Activated T-cell treated with anti-CD3 and anti-CD28 coated beads for 1 hour (primary cell): ENCODE data around the gene B3GAT3.
"Not testable (repeated sequence)": the region's sequence is repeated elsewhere in the genome, so short reads cannot be mapped to it uniquely, and the experiment has no call there.

ENCODE experiments used
- DNase-seq: peaks from one replicate; pipeline ENCODE4 v3.0.0-alpha.2; 2020; ENCODE audit warnings: low read depth

The B3GAT3 gene

DNA sequence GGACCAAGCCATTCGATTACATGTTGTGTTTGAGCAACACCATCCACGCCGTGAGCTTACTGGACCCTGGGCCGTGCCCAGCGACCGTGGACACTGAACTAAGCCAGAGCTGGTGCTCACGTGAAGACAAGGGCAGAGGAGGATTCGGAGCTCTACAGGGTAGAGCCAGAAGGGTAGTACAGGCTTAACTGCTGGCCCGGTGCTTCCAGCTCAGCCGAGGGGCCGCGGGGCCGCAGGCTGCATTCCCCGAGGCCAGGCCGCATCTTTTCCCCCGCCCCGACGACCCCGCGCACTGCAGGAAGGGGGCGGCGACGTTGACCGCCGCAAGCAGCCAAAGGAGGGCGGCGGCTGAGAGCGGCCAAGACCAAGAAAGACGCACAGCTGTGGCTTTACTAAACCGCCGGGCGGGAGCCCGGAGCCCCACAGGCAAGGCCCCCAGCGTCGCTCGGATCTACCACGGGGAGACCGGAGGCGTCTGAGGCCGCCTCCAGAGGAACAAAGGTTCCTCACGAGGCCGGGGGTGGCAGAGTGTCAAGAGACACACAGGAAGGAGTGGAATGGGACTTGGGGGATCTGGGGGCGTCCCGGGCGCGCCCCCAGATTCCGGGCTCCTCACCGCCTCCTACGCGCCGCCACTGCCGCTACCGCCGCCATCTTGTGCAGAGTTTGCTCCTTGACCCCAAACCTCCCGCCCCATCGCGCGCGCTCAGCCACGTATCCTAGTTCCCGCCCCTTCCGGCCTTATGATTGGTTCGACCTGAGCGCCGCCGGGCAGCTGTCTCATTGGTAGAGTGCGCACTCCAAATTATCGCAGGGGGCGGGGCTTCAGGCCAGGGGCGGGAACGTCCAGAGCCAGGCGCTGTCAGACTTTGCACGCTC, 24.4 kb upstream of the B3GAT3 start, which contains the start of gene GANAB:
TSS of gene GANAB (minus strand) at position 668 of the 879 bp plus-strand sequence. CDS start at position 654, 14 bp downstream.
- peak; percentile 100 for DNase-seq

DNA sequence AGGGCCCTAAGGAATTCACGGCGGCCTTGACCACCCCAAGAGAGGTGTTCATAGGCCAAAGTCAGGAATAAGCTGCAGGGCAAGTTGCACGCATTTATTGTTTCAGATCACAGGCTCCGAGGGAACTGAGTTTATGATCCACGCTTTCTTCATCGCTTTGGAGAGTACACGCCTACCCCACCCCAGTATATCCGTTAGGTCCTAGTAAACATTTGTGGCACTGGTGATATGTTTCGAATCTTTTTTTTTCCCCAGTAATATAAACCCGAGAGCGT, 23.8 kb upstream of the B3GAT3 start:
- no peak for DNase-seq

DNA sequence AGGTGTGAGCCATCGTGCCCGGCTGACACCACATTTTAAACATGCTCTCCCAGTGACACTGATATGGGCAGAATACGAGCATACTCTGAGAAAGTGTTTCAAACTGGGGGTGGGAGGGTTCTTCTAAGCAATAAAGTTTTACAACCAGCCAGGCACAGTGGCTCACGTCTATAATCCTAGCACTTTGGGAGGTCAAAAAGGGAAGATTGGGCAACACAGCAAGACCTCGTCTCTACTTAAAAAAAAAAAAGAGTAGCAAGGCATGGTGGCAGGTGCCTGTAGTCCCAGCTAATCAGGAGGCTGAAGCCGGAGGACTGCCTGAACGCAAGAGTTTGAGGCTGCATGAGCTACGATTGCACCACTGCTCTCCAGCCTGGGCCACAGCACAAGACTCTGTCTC, 22.4 kb upstream of the B3GAT3 start:
- DNase-seq = no peak

DNA sequence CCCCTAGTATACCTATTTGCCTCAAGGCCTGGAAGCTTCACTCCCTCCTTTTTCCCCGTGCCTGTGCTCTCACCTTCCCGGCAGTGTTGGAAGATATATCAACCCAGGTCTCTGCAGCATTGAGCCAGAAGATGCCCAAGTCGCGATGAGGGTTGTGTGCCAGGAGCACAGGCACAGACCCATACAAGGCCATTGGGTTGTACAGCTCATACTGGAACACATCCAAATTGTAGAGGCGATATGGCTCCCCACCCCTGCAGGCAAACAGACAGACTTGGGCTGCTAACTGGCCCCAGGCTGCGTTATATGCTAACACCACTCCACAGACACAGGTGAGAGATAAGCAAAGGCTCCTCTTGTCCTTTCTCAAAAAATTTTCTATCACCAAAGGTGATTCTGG, 10.7 kb upstream of the B3GAT3 start:
- no peak for DNase-seq

DNA sequence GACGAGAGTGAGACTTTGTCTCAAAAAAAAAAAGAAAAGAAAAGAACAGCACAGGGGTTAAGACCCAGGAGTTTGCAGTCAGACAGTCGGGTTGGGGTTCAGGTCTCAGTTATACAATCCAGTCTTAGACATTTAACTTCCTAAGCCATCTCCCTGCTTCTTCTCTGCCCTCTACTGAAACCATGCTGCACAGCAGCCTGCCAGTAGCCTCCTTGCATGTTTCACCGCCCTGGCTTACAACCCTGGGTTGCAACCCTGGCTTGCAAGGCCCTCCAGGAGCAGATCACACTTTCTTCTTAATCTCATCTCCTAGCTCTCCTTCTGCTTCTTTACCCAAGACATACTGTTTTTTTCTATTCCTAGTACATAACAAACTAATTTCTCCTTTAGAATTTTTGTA, 5.9 kb upstream of the B3GAT3 start:
- DNase-seq = no peak

DNA sequence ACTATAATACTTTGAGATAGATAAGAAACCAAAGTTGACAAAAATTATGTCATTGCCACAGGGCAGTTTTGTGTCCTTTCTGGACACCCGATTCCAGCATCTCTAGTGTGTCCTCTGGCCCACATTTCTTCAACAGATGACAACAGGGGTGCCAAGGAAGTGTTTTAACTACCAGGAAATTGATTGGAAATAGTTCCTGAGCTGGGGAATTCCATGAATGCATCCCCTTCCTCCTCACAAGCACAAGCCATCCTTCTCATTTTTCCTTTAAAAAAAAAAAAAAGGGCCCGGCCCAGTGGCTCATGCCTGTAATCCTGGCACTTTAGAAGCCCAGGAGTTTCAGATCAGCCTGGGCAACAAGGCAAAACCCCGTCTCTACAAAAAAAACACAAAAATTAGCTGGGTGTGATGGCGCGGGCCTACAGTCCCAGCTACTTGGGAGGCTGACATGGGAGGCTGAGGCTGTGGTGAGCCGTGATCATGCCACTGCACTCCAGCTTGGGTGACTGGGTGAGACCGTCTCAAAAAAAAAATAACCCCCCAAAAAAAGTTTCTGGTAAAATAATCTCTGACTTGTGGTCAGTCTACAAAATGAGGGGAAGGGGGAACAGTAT, 797 bp upstream of the B3GAT3 start:
- DNase-seq = no peak

DNA sequence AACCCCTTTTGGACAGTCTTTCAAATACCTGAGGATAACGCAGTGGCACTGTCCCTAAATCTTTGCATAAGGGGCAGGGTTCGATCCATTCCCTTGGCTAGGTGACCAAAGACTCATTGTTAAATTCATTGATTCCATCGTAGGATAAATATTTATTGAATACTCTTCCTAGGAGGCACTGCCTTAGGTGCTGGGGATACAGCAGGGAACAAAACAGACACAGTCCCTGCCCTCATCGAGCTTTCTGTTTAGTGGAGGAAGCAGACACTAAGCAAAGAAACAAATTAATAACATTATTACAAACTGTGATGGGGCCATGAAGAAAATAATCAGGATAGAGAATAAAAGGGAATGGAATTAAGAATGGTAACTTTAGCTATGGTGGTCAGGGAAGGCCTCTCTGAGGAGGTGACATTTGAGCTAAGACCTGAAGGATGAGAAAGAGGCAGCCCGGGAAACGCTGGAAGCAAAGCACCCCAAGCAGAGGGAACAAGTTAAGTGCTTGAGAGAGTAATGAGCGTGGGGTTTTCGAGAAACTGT, 689 bp downstream of the B3GAT3 start:
- DNase-seq = no peak

DNA sequence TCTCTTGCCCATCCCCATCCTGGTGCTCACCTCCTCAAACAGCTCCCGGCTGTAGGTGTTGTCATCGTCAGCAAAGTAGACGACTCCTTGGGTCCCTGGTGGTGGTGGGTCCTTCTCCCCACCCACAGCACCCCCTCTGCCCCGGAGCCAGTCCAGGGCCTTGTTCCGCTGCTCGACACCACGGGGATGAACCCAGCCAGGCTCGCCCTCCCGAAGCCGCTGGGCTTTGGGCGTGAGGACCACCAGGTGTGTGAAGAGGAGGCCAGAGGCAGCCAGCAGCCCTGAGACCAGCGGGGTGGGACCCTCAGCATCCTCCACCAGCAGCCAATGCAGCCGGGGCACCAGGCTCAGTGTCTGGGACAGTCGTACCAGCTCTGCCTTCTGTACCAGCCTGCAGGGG, 4.8 kb downstream of the B3GAT3 start:
- DNase-seq = not testable (repeated sequence)

DNA sequence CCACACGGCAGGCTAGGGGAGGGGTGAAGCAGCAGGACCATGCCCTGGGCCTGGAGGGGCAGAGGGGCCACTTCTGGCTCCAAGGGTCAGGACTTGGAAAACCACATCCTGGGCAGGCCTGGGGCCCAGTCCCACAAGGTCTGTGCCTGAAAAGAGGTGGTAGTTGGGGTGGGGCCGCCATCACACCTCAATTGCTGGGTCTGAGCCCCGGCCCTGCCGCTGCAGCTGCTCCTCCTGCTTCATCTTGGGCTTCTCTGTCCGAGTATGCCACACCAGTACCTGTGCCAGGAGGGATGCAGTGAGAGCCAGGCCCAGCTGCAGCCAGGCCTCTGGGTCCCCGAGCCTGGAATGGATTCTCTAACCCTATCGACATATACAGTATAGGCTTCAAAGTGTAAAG, 6.3 kb downstream of the B3GAT3 start:
- DNase-seq = no peak

DNA sequence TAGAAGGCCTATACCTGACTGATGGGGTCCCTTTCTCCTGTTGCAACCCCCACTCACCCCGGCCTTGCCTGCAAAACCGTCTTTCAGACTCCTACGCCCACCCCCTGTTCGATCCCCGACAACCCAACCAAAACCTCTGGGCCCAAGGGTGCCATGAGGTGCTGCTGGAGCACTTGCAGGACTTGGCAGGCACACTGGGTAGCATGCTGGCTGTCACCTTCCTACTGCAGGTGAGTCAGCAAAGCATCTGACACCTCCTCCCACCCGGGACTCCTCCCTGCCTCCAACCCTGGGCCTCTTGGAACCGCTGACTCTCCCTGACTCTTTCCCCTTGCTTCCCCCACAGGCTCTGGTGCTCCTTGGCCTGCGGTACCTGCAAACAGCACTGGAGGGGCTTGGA, 7.5 kb downstream of the B3GAT3 start:
- no peak for DNase-seq

DNA sequence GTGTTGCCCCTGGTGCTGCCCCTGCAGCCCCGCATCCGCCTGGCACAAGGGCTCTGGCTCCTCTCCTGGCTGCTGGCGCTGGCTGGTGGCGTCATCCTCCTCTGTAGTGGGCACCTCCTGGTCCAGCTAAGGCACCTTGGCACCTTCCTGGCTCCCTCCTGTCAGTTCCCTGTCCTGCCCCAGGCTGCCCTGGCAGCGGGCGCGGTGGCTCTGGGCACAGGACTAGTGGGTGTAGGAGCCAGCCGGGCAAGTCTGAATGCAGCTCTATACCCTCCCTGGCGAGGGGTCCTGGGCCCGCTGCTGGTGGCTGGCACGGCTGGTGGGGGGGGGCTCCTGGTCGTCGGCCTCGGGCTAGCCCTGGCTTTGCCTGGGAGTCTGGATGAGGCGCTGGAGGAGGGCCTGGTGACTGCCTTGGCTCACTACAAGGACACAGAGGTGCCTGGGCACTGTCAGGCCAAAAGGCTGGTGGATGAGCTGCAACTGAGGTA, 8.5 kb downstream of the B3GAT3 start:
- no peak for DNase-seq

DNA sequence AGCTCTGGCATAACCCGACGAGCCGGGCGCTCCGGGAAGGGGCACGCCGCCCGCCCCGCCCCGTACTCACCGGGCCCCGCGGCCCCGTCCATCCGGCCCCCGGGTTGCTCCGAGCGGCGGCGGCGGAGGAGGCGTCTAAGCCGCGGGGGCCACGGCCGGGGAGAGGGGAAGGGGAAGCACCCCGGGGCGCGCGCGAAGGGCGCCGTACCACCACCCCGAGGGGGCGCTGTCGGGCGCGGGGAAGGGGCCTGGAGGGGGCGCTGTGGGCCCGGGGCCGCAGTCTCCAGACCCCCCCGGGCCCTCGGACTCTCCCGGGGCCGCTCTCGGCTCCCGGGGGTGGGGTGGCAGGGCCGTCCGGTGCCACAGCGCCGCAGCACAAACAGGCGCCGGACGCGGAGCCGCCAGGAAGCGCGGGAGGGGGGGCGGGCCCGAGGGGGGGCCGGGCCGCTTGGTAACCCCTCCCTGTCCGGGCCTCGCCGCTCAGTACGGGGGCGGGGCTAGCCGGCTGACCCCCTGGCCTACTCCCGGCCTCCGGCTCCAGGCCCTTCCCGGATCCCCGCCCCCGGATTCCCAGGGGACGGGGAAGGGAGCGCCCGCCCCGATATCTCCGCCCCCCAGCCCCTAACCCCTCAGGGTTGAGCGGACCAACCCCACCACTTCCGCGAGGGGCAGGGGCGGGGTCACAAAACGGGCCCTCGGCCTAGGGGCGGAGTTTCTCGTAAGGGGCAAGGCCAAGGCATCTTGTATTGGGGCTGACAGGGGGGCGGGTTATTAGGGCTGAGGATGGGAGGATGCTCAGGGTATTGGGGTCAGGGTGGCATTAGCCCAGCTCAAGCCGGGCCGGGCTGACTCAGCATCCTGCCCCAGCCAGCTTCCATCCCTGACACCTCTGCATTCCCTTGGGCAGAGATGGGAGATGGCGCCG, 9.2 kb downstream of the B3GAT3 start, which contains the start of the genes EML3 and ROM1:
TSS of gene EML3 (minus strand) at position 410 of the 925 bp plus-strand sequence. CDS start at position 92, 318 bp downstream.
TSS of gene ROM1 (plus strand) at position 892 of the 925 bp plus-strand sequence. CDS start at position 917, 25 bp downstream.
- peak; percentile 85 for DNase-seq

DNA sequence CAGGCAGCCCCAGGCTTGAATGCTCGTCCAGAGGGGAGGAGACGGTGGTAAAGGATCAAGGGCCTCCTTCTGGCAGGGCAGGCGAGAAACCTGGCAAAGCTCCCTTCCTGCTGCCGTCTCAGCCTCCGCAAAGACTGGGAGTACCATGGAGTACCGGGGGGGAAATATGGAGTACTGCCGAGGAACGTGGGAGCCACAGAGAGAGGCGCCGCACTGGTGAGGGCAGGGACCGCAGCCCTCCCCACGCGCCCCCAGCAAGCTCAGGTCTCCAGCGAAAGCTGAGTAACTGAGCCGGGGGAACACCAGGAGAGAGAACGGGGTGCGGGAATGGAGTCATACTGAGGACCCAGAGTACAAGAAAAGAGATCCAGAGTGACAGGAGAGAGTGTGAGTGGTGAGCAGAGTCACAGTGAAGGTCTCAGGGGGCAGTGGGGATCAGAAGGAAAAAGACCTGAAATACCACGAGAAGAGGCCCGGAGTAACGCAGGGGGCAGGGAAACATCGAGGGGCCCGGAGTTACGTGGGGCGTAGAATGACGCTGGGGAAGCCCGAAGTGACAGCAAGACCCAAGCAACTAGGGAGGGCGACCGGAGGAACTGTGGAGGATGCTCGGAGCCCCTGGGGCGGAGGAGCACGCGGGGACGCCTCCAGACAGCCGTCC, 10.0 kb downstream of the B3GAT3 start:
- no peak for DNase-seq

DNA sequence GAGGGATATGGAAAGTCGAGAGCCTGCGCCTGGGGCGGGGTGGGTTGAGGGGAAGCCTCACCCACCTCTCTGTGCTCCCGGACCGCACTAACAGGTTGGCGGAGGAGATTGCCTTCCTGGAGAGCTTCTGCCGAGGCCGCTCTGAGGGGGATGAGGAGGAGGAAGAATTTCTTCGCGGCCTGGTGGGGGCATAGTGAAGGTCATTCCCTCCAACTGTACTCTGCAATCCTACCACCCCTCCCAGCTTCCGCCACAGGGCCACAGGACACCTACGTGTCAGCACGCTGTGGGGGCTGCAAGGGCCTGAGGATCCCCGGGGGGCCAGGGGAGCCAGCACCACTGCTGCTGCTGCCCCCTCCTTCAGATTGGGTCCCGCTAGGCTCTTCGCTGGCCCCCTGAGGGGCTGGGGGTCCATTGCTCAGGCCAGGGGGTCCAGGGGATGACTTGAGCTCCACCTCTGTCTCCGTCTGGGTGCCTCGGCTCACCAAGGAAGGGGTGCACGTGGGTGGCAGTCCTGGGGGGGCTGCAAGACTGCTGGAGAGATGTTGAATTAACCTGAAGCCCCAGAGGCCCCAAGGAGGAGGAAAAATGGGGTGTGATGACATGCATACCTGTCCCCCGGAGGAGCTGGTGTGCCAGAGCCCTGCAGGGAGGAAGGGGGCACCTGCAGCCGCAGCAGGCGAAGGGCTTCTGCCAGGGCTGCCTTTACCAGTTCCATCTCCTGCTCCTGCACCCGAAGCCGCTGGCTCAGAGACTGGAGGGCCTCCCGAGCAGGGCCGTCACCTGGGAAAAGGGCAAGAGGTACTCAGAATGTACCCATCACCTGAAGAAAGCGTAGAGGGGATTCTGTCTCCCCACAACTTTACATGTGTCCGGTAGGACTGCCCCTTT, 10.7 kb downstream of the B3GAT3 start:
- no peak for DNase-seq

DNA sequence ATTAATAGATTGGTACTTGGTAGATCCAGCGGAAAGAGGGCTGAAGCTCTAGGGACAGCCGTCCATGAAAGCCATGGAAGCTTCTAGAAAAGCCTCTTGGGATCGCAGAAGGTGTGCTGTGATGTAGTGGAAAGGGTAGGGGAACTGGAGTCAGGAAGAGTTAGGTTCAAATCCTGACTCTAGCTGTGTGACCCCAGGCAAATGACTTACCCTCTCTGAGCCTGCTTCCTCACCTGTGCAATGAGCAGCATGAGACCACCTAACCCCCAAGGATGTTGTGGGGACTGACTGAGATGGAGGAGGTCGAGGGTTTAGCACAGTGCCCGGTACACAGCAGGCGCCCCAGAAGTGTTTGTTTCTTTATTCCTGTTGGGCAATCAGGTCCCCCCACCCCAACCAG, 11.4 kb downstream of the B3GAT3 start:
- no peak for DNase-seq

DNA sequence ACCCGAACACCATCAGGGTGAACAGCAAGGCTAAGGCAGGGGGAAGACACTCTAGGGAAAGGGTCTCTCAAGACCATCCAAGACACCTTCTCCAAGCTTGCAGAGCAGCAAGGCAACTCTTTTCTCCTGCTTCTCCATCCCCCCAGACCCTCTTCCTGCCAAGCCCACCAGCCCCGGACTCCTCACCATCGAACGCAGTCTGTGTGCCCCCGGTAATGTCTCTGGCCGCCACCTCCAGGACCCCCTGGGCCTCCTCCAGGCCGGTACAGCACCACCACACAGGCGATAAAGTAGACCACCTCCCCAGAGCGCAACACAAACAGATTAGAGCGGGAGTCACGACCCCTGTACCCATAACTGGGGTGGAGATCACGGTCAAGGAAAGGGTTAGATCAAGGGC, 13.0 kb downstream of the B3GAT3 start:
- DNase-seq = no peak

DNA sequence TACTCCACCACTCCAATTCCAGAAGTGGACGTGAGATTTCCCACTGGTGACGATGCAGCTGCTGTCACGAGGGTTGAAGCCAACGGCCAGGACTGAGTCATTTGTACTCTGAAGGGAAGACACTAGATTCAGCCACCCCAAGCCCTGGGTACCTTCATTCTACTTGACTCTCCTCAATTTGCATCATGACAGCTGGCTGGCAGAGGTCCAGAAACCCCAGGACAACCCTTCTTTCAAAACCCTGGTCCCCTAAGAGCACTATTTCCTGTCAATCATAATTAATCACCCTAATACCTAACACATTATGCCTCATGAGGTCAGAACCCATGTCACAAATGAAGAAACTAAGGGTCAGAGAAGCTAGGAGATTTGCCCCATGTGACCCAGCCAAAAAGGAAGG, 14.1 kb downstream of the B3GAT3 start:
- DNase-seq = no peak

DNA sequence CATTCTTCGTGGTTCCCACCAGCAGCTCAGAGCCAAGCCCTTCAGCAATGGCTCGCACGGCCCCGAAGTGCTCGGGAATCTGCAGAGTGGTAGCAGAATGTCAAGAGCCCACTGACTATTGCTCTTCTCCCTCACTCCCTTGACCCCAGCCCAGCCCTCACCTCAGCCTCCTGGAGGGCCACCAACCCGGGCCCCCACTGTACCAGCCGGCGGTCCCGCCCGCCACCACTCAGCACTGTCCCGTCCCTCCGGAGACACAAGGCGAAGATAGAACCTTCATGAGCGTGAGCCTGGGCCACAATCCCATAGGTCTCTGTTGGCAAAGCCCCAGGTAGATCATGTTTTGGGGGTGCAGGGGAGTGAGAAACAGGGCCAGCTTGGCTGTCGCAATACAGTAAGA, 15.9 kb downstream of the B3GAT3 start:
- no peak for DNase-seq

DNA sequence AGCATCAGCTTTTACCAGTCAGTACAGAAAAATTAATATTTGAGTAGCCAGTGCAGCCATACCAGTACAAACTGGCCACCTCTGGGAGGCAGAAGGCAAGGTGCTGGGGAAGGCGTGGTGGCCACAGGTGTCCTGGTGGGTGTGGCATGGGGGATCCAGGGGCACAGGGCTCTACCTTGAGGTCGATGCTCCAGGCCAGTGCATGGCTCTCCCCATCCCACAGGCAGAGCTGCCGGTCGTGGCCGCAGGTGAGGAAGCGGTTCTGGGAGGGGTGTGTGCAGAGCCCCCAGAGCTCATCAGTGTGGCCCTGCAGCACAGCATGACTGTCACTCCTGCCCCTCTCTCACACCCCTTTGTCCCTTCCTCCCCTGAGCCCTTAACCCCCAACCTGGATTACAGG, 16.3 kb downstream of the B3GAT3 start:
- DNase-seq = no peak

DNA sequence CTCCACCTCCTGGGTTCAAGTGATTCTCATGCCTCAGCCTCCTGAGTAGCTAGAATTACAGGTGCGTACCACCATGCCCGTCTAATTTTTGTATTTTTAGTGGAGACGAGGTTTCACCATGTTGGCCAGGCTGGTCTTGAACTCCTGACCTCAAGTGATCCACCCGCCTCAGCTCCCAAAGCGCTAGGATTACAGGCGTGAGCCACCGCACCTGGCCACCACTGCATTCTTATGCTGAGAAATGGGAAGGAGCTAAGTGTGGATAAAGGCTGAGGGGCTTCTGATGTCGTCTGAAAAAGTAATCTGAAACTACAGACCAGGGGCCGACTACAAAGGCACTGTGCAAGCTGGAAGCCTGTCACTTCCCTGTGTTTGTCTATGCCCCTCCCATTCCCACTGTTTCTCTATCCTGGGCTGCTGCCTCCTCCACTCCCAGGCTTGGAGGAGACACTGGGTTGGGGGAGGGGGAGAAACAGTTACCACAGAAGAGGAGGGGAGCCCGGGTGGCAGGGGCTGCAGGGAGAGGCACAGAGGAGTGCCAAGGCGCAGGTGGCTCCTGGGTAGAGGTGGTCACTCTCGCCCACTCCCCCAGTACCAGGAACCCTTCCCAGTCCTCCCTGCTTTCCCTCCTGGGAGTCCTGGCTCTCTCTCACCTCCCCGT, 17.2 kb downstream of the B3GAT3 start:
- no peak for DNase-seq
